ENCODE measurements around the gene WNT10A. TPM values are rescaled to one million over a fixed set of nuclear protein-coding genes. Genes with fewer than 3 reads are reported as not detected.

The WNT10A gene
- total and polyA plus RNA-seq, 12 donors = 0.01 to 0.56 (median 0.18) TPM; not detected in 8

- no peak overlapping the region for H3K27ac ChIP-seq
- no peak for ATAC-seq
- 31 to 35% methylated on average over 2 of the region's 2 CpGs for WGBS, 2 donors
These were observed 23.5 kb downstream of the WNT10A start for GRCh38 chr2:218904176-218904575.

GRCh38 chr2:218908721-218909619 is 28.3 kb downstream of the WNT10A start:
- Histone ChIP-seq H3K9me3 (no peaks in the 10 kb centered on the region), H3K27ac (peak overlapping the region in 2 of 10 donors; percentile 29 to 56), H3K36me3 (no peaks in the 10 kb centered on the region), H3K4me3 (peak overlapping the region; percentile 25 to 75 (median 58)), H3K27me3 (peaks cover 0 to 40% (median 10%) of the 10 kb centered on the region in 7 donors), H3K4me1 (peaks cover 0 to 15% (median 13%) of the 10 kb centered on the region in 9 donors)
- ATAC-seq (peak; percentile 95 to 98 (median 96)), DNase-seq (peak; percentile 82 to 88)
- intact Hi-C loops (cut with DNase I) = no loop called here
- WGBS, 2 donors = 3% methylated on average over 55 to 58 of the region's 58 CpGs
- no peak for TF ChIP-seq CTCF (IDR thresholded peaks at IDR 0.05)

More at GRCh38 chr2:218904176-218904575, 23.5 kb downstream of the WNT10A start:
- Histone ChIP-seq H3K27me3 (peaks cover 0 to 84% (median 58%) of the 10 kb centered on the region in 7 donors), H3K9me3 (no peaks in the 10 kb centered on the region), H3K4me1 (peaks cover 0 to 9% (median 8%) of the 10 kb centered on the region in 9 donors), H3K36me3 (no peaks in the 10 kb centered on the region), H3K4me3 (no peak overlapping the region)
- intact Hi-C loops (cut with DNase I) = no loop called here
- DNase-seq = no peak
- no peak for TF ChIP-seq CTCF (IDR thresholded peaks at IDR 0.05)

- WGBS, 2 donors = 83% methylated on average over 6 of the region's 6 CpGs
- intact Hi-C loops (cut with DNase I) = no loop called here
- H3K27me3 ChIP-seq = peaks cover 0 to 40% (median 16%) of the 10 kb centered on the region in 7 donors
- no peaks in the 10 kb centered on the region for H3K36me3 ChIP-seq
- no peak overlapping the region for H3K27ac ChIP-seq
- peaks cover 0 to 15% (median 13%) of the 10 kb centered on the region in 9 donors for H3K4me1 ChIP-seq
- no peak for ATAC-seq
- DNase-seq = no peak
- no peaks in the 10 kb centered on the region for H3K9me3 ChIP-seq
- no peak overlapping the region for H3K4me3 ChIP-seq
- no peak for TF ChIP-seq CTCF (IDR thresholded peaks at IDR 0.05)
These were observed 30.1 kb downstream of the WNT10A start for GRCh38 chr2:218910741-218911140.

GRCh38 chr2:218920504-218920903 is 39.9 kb downstream of the WNT10A start:
- Histone ChIP-seq H3K27me3 (peaks cover 0 to 89% (median 62%) of the 10 kb centered on the region in 7 donors), H3K4me1 (no peaks in the 10 kb centered on the region), H3K27ac (no peak overlapping the region), H3K36me3 (no peaks in the 10 kb centered on the region), H3K4me3 (no peak overlapping the region), H3K9me3 (peaks cover 0 to 14% (median 0%) of the 10 kb centered on the region in 11 donors)
- ATAC-seq (no peak), DNase-seq (no peak)
- 84 to 88% methylated on average over 1 of the region's 1 CpG for WGBS, 2 donors
- no peak for TF ChIP-seq CTCF (IDR thresholded peaks at IDR 0.05)
- intact Hi-C loops (cut with DNase I) = no loop called here
